BE2C (cell line): ENCODE data around the gene NRXN3.

Experiments used
- DNase-seq: peaks from one replicate; pipeline ENCODE4 v3.0.0-alpha.2; 2020
- H3K27me3 ChIP-seq: fragments of 250-450 bp; sonication (Bioruptor Pico); 2 replicates; pipeline ENCODE4 v1.5.1; 2020; ENCODE audit warnings: mild to moderate bottlenecking
- H3K36me3 ChIP-seq: fragments of 250-450 bp; sonication (Bioruptor Pico); 2 replicates; pipeline ENCODE4 v1.5.1; 2020; ENCODE audit warnings: mild to moderate bottlenecking
- H3K4me1 ChIP-seq: fragments of 250-450 bp; sonication (Bioruptor Pico); 2 replicates; pipeline ENCODE4 v1.5.1; 2020
- H3K4me3 ChIP-seq: 2 replicates; pipeline ENCODE4 v1.5.1; 2011; ENCODE audit warnings: low read depth, low read length
- H3K9me3 ChIP-seq: fragments of 250-450 bp; sonication (Bioruptor Pico); 2 replicates; pipeline ENCODE4 v1.5.1; 2020
- CTCF ChIP-seq: IDR thresholded peaks from 2 replicates; pipeline ENCODE4 v1.5.1; 2012; ENCODE audit warnings: mild to moderate bottlenecking, low read depth, low read length

NRXN3 gene

GRCh38 chr14:79585845-79586244, 1415.7 kb downstream of the NRXN3 start:
- Histone ChIP-seq H3K4me1 (no peaks in the 10 kb centered on the region), H3K4me3 (no peak overlapping the region), H3K9me3 (no peaks in the 10 kb centered on the region), H3K36me3 (no peaks in the 10 kb centered on the region), H3K27me3 (no peaks in the 10 kb centered on the region)
- no peak for TF ChIP-seq CTCF
- no peak for DNase-seq

GRCh38 chr14:79586416-79586815, 1416.2 kb downstream of the NRXN3 start:
- Histone ChIP-seq H3K27me3 (no peaks in the 10 kb centered on the region), H3K9me3 (no peaks in the 10 kb centered on the region), H3K36me3 (no peaks in the 10 kb centered on the region), H3K4me1 (no peaks in the 10 kb centered on the region), H3K4me3 (no peak overlapping the region)
- no peak for DNase-seq
- no peak for TF ChIP-seq CTCF

GRCh38 chr14:79586989-79587598, 1416.9 kb downstream of the NRXN3 start:
- no peaks in the 10 kb centered on the region for H3K4me1 ChIP-seq
- no peak for TF ChIP-seq CTCF
- no peak overlapping the region for H3K4me3 ChIP-seq
- no peaks in the 10 kb centered on the region for H3K27me3 ChIP-seq
- H3K36me3 ChIP-seq, result no peaks in the 10 kb centered on the region
- H3K9me3 ChIP-seq, result no peaks in the 10 kb centered on the region
- no peak for DNase-seq

GRCh38 chr14:79587875-79588274, 1417.7 kb downstream of the NRXN3 start:
- Histone ChIP-seq H3K9me3 (no peaks in the 10 kb centered on the region), H3K36me3 (no peaks in the 10 kb centered on the region), H3K27me3 (no peaks in the 10 kb centered on the region), H3K4me3 (no peak overlapping the region), H3K4me1 (no peaks in the 10 kb centered on the region)
- no peak for DNase-seq
- no peak for TF ChIP-seq CTCF

GRCh38 chr14:79588398-79588797, 1418.2 kb downstream of the NRXN3 start:
- no peak overlapping the region for H3K4me3 ChIP-seq
- no peaks in the 10 kb centered on the region for H3K27me3 ChIP-seq
- no peak for DNase-seq
- H3K9me3 ChIP-seq, result no peaks in the 10 kb centered on the region
- H3K4me1 ChIP-seq, result no peaks in the 10 kb centered on the region
- no peak for TF ChIP-seq CTCF
- H3K36me3 ChIP-seq, result no peaks in the 10 kb centered on the region

- no peak for DNase-seq
Observed at GRCh38 chr14:79596551-79596950, 1426.4 kb downstream of the NRXN3 start.

More at GRCh38 chr14:79596551-79596950, 1426.4 kb downstream of the NRXN3 start:
- H3K36me3 ChIP-seq, result no peaks in the 10 kb centered on the region
- no peaks in the 10 kb centered on the region for H3K27me3 ChIP-seq
- TF ChIP-seq CTCF, result no peak
- no peaks in the 10 kb centered on the region for H3K4me1 ChIP-seq
- no peaks in the 10 kb centered on the region for H3K9me3 ChIP-seq
- no peak overlapping the region for H3K4me3 ChIP-seq
